SK-N-SH (cell line): Measurements from ENCODE around the gene TDG.

Experiments
- CHD2 ChIP-seq: fragments of 150-350 bp; IDR thresholded peaks from 2 replicates; pipeline ENCODE4 v1.6.1; 2018; ENCODE audit warnings: low read length; ENCODE audit not compliant: partially characterized antibody
- CTCF ChIP-seq: fragments of 200-600 bp; sonication (generic); IDR thresholded peaks from 2 replicates; pipeline ENCODE4 v1.6.1; 2017; ENCODE audit warnings: antibody characterized with exemption, mild to moderate bottlenecking, moderate library complexity
- FOSL2 ChIP-seq: IDR thresholded peaks from 2 replicates; pipeline ENCODE4 v1.4.0; 2012; ENCODE audit warnings: low read depth, mild to moderate bottlenecking, moderate library complexity, borderline replicate concordance
- FOXM1 ChIP-seq: IDR thresholded peaks from 2 replicates; pipeline ENCODE4 v1.4.0; 2012; ENCODE audit warnings: low read depth, mild to moderate bottlenecking
- GATA2 ChIP-seq: sonication (generic); formaldehyde crosslinking; IDR thresholded peaks from 2 replicates; pipeline ENCODE4 v1.5.0; 2020; ENCODE audit warnings: mild to moderate bottlenecking, missing genetic modification reagents
- MAX ChIP-seq: IDR thresholded peaks from 2 replicates; pipeline ENCODE4 v1.4.0; 2012; ENCODE audit warnings: low read depth
- NFIC ChIP-seq: IDR thresholded peaks from 2 replicates; pipeline ENCODE4 v1.4.0; 2012; ENCODE audit warnings: borderline replicate concordance
- NRF1 ChIP-seq: IDR thresholded peaks from 2 replicates; pipeline ENCODE4 v1.6.1; 2012; ENCODE audit warnings: low read depth, mild to moderate bottlenecking, low read length
- POLR2AphosphoS5 ChIP-seq: IDR thresholded peaks from 2 replicates; pipeline ENCODE4 v1.6.1; 2012; ENCODE audit warnings: low read depth, low read length
- REST ChIP-seq: IDR thresholded peaks from 2 replicates; pipeline ENCODE4 v1.6.1; 2012; ENCODE audit warnings: mild to moderate bottlenecking, low read depth, low read length, moderate library complexity
- RFX5 ChIP-seq: IDR thresholded peaks from 2 replicates; pipeline ENCODE4 v1.6.1; 2012; ENCODE audit warnings: mild to moderate bottlenecking, improper control_type of control experiment, low read length
- USF1 ChIP-seq: IDR thresholded peaks from 2 replicates; pipeline ENCODE4 v1.4.0; 2012; ENCODE audit warnings: low read depth, borderline replicate concordance
- YY1 ChIP-seq: IDR thresholded peaks from 2 replicates; pipeline ENCODE4 v1.4.0; 2012; ENCODE audit warnings: low read depth, mild to moderate bottlenecking

GRCh38 chr12:103996595-103996994 lies 30.9 kb downstream of the TDG start:
- TF ChIP-seq CHD2 (no peak), FOXM1 (no peak), GATA2 (CRISPR knock-in tag) (no peak), CTCF (no peak), REST (no peak), NRF1 (no peak), POLR2AphosphoS5 (no peak), NFIC (no peak), RFX5 (no peak), USF1 (no peak), FOSL2 (no peak), YY1 (no peak), MAX (no peak)
